Keratinocyte (primary cell): ENCODE measurements around the gene CLCN1. TPM values are rescaled to one million over a fixed set of nuclear protein-coding genes. Genes with fewer than 3 reads are reported as not detected.

Experiments used
- DNase-seq: peaks from one replicate; pipeline ENCODE4 v3.0.0-alpha.2; 2011; ENCODE audit warnings: low read depth, missing footprints, low spot score
- FAIRE-seq: peaks from 2 replicates; lab custom pipeline; 2011; peaks lifted over from hg19 to GRCh38; lab: Jason Lieb, UNC
- H2AFZ ChIP-seq: 2 replicates; pipeline ENCODE4 v1.6.0; 2012; ENCODE audit warnings: low read length, control low read depth, inconsistent platforms; ENCODE audit not compliant: control insufficient read depth
- H3K27ac ChIP-seq: 2 replicates; pipeline ENCODE4 v1.5.1; 2011; ENCODE audit warnings: low read length; ENCODE audit not compliant: control insufficient read depth, insufficient read depth
- H3K27me3 ChIP-seq: 3 replicates; pipeline ENCODE4 v1.6.0; 2011; ENCODE audit warnings: low read length; ENCODE audit not compliant: control insufficient read depth, insufficient read depth; ENCODE audit errors: extremely low read depth
- H3K36me3 ChIP-seq, 2 experiments: 2 replicates in 1 of 2; 3 replicates in 1 of 2; pipeline ENCODE4 v1.5.1; 2011; ENCODE audit warnings: low read length in 2 of 2, mild to moderate bottlenecking in 1 of 2; ENCODE audit not compliant: control insufficient read depth in 2 of 2, insufficient read depth in 2 of 2; ENCODE audit errors: extremely low read depth in 1 of 2
- H3K4me1 ChIP-seq: 3 replicates; pipeline ENCODE4 v1.5.1; 2011; ENCODE audit warnings: low read length; ENCODE audit not compliant: control insufficient read depth, insufficient read depth; ENCODE audit errors: extremely low read depth
- H3K4me2 ChIP-seq: 3 replicates; pipeline ENCODE4 v1.6.0; 2011; ENCODE audit warnings: low read depth, low read length; ENCODE audit not compliant: control insufficient read depth, insufficient read depth; ENCODE audit errors: extremely low read depth
- H3K4me3 ChIP-seq, 3 experiments: fragments of 200-600 bp in 1 of 3; sonication (generic) in 1 of 3; 2 replicates in 2 of 3; 3 replicates in 1 of 3; pipeline ENCODE4 v1.5.1; 2011 to 2016; ENCODE audit warnings: low read length in 3 of 3, mild to moderate bottlenecking in 3 of 3, control low read depth in 2 of 3, inconsistent platforms in 1 of 3, low read depth in 1 of 3, mixed read lengths in 1 of 3, mixed run types in 1 of 3, moderate library complexity in 1 of 3; ENCODE audit not compliant: control insufficient read depth in 2 of 3, insufficient read depth in 2 of 3; ENCODE audit errors: extremely low read depth in 1 of 3
- H3K79me2 ChIP-seq: 2 replicates; pipeline ENCODE4 v1.6.0; 2012; ENCODE audit warnings: low read length; ENCODE audit not compliant: control insufficient read depth, insufficient read depth
- H3K9ac ChIP-seq: 3 replicates; pipeline ENCODE4 v1.6.0; 2011; ENCODE audit warnings: low read length; ENCODE audit not compliant: control insufficient read depth, insufficient read depth; ENCODE audit errors: extremely low read depth
- H3K9me1 ChIP-seq: 3 replicates; pipeline ENCODE4 v1.6.0; 2011; ENCODE audit warnings: low read length; ENCODE audit not compliant: control insufficient read depth, insufficient read depth; ENCODE audit errors: extremely low read depth
- H3K9me3 ChIP-seq: 2 replicates; pipeline ENCODE4 v1.5.1; 2012; ENCODE audit warnings: low read depth, low read length; ENCODE audit not compliant: control insufficient read depth
- H4K20me1 ChIP-seq: 3 replicates; pipeline ENCODE4 v1.6.0; 2011; ENCODE audit warnings: low read length; ENCODE audit not compliant: control insufficient read depth, insufficient read depth; ENCODE audit errors: extremely low read depth
- CTCF ChIP-seq, 3 experiments: IDR thresholded peaks in 1 of 3; conservative IDR thresholded peaks in 1 of 3; optimal IDR thresholded peaks in 1 of 3; 2 replicates in 2 of 3; 3 replicates in 1 of 3; pipeline versions ENCODE3 to v1.5.1; 2011; ENCODE audit warnings: low read length in 3 of 3, mild to moderate bottlenecking in 3 of 3, moderate library complexity in 2 of 3, control low read depth in 1 of 3, inconsistent platforms in 1 of 3; ENCODE audit not compliant: insufficient read depth in 2 of 3; ENCODE audit errors: extremely low read depth in 1 of 3
- EZH2 ChIP-seq: IDR thresholded peaks from one replicate; pipeline ENCODE4 v1.6.1; 2012; ENCODE audit warnings: inconsistent platforms, mild to moderate bottlenecking, low read length, moderate library complexity
- dilution Hi-C: fragments of 300-500 bp; cut with MboI; formaldehyde crosslinking; loops from one replicate; pipeline ENCODE4 v1.7.0; 2020; ENCODE audit warnings: low sequenced_read_pairs; ENCODE audit not compliant: extremely low pct_ligation_motif_present
- polyA plus RNA-seq, 5 experiments: library from polyadenylated mRNA; depleted of rRNA in 3 of 5; stranded (reverse) in 3 of 5; stranded (forward) in 1 of 5; unstranded in 1 of 5; fragments of >200 nt; gene quantifications; 1 replicate in 1 of 5; 2 replicates in 3 of 5; 3 replicates in 1 of 5; pipeline versions ENCODE4 v1.2.1 to v1.2.3, GENCODE V29; 2011 to 2012; ENCODE audit warnings: missing spikeins in 2 of 5, low read depth in 1 of 5, low replicate concordance in 1 of 5

CLCN1 gene
- polyA plus RNA-seq, 1 donor (not counting 4 experiments of a cell fraction or from before 2014, with no cell fraction given) = not detected

- no peak overlapping the region for H3K4me3 ChIP-seq
- no peak for DNase-seq
- no peak for FAIRE-seq
- H3K79me2 ChIP-seq = no peaks in the 10 kb centered on the region
- no peaks in the 10 kb centered on the region for H3K9me3 ChIP-seq
- no peaks in the 10 kb centered on the region for H3K36me3 ChIP-seq
- dilution Hi-C loops = no loop called here
- H3K27me3 ChIP-seq = no peaks in the 10 kb centered on the region
- no peaks in the 10 kb centered on the region for H3K9me1 ChIP-seq
- TF ChIP-seq EZH2 (no peak), CTCF (optimal IDR thresholded peaks at IDR 0.05 in 1 of 3, IDR thresholded peaks at IDR 0.05 in 1 of 3, conservative IDR thresholded peaks at IDR 0.05 in 1 of 3; ENCODE audit: extremely low read depth in 1 of 3, insufficient read depth in 2 of 3, low read length in 3 of 3) (no peak)
- H3K9ac ChIP-seq = no peak overlapping the region
- H3K27ac ChIP-seq = no peak overlapping the region
- H3K4me2 ChIP-seq = no peak overlapping the region
- no peak overlapping the region for H2AFZ ChIP-seq
- no peaks in the 10 kb centered on the region for H4K20me1 ChIP-seq
- H3K4me1 ChIP-seq = no peaks in the 10 kb centered on the region
These were observed 21.3 kb downstream of the CLCN1 start for GRCh38 chr7:143337216-143337615.

GRCh38 chr7:143341842-143342241, 25.9 kb downstream of the CLCN1 start:
- dilution Hi-C loops = no loop called here
- H3K4me2 ChIP-seq = no peak overlapping the region

More at GRCh38 chr7:143341842-143342241, 25.9 kb downstream of the CLCN1 start:
- TF ChIP-seq EZH2 = no peak
- TF ChIP-seq CTCF (optimal IDR thresholded peaks at IDR 0.05 in 1 of 3, IDR thresholded peaks at IDR 0.05 in 1 of 3, conservative IDR thresholded peaks at IDR 0.05 in 1 of 3; ENCODE audit: extremely low read depth in 1 of 3, insufficient read depth in 2 of 3, low read length in 3 of 3) = no peak
- Histone ChIP-seq H3K4me1 (no peaks in the 10 kb centered on the region), H3K27me3 (peaks cover 11% of the 10 kb centered on the region), H3K9ac (no peak overlapping the region), H3K9me3 (no peaks in the 10 kb centered on the region), H3K79me2 (no peaks in the 10 kb centered on the region), H3K9me1 (no peaks in the 10 kb centered on the region), H3K4me3 (no peak overlapping the region), H3K27ac (no peak overlapping the region), H4K20me1 (no peaks in the 10 kb centered on the region), H3K36me3 (no peaks in the 10 kb centered on the region), H2AFZ (no peak overlapping the region)
- no peak for DNase-seq
- FAIRE-seq = no peak
